ENCODE measurements around the gene DDX1.
A peak's percentile ranks its signal among the peaks of the same experiment; 100 is the strongest.

The DDX1 gene

DNA sequence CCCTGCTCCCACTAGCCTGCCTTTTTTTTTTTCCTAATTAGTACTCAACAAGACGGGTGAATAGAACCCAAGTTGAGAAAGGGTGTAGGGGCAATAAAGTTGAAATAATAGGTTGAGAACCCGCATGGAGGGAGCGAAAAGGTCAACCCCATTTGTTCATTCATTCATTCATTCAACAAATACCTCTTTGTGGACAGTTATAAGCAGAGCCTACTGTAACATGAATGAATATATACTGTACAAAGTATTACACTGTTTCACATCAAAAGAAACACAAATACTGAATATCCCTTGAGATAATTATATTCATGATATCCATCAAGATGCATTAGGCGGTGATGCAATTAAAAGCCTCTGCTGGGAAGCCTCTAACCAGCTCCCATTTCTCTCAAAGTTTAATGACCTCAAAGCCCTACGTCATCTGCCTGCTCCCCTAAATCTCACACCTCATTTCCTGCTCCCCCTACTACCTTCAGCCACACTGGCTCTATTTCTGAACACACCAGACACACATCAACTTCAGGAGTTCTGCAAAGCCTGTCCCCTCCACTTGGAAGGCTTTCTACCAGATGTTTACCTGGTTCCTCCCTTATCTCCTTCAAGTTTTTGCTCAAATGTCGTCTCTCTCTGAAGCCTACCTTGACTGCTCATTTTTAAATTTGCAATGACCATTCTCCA is 29.2 kb upstream of the DDX1 start:
- DNase-seq (ENCODE audit: low read depth), result no peak

DNA sequence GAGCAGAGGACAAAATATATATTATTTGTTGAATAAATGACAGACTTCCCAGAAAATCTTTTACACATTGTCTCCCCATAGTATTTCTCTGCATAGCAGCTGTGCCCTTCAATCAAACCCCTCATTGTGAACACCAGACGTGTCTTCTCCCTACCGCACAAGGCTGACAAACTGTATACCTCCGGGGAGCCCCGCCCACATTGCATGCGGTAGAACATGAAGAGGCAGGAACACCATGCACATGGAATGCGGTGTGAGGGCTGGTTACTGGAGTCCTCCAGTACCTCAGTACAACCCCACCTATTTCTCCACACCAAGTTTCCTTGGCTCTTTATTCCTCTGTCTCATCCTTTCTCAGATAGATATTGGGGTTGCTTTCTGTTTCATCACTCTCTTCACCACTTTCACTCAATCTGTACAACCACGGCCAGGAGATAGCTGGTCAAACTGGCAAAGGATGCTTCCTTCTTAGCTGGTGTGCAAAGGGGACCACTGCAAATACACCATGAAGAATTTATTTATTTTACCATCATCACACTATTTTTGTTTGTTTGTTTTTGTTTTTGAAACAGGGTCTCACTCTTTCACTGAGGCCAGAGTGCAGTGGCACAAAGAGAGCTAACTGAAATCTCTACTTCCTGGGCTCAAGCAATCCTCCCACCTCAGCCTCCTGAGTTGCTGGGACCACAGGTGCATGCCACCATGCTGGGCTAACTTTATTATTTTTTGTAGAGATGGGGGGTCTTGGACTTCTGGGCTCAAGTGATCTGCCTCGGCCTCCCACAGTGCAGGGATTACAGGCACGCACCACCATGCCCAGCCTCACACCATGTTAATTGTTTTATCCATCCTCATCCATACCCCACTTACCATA is 28.2 kb upstream of the DDX1 start:
- DNase-seq (ENCODE audit: low read depth), result no peak

DNA sequence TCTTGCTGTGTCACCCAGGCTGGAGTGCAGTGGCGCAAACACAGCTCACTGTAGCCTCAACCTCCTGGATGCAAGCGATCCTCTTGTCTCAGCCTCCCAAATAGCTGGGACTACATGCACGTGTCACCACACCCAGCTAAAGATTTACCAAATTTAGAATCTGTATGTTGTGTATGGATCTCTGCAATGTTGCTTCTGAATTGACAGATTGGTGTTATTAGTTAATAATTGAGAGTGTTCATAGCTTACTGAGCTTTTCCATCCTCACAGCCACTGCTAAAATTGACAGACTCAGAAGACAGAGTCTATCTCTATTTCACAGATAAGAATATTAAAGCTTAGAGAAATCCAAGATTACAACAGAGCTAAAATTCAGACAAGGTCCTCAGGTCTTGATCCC is 26.3 kb upstream of the DDX1 start:
- DNase-seq (ENCODE audit: low read depth), result no peak

DNA sequence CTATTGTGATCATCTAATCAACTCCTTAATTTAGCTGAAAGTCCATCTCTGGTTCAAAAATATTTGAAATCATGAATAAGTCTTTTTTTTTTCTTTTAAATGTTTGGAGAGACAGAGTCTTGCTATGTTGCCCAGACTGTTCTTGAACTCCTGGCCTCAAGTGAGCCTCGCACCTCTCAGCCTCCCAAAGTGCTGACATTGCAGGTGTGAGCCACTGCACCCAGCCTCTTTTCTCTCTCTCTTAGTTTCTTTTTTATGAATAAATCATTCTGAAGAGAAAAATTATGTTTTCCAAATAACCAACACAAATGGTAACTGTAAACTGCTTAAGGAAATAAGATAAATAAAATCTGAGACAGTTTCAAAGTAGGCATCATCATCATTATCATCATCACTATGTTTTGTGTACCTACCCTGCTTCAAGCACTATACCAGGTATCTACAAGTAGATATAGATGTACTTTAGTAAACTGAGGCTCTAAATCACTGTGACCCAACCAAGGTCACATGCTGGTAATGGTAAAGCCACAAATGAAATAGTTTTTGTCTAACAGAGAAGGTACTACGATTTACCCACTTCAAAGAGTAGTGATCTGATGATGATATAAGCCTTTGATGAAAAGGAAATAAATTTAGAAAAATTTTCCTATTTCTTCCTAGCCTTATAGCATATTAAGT is 25.5 kb upstream of the DDX1 start:
- no peak for DNase-seq (ENCODE audit: low read depth)

DNA sequence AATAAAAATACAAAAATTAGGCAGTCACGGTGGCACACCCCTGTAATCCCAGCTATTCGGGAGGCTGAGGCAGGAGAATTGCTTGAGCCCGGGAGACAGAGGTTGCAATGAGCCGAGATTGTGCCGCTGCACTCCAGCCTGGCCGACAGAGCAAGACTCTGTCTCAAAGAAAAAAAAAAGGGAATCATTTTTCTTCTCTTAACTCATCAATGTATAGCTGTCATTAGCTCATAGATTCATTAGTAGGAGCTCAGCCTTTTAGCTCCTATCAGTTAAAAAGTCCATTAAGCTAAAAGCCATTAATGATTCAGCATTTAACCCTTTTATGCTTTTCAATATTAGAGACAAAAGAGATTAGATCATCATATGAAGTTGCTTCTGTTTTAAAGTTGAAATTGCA is 24.8 kb upstream of the DDX1 start:
- DNase-seq (ENCODE audit: low read depth), result no peak

DNA sequence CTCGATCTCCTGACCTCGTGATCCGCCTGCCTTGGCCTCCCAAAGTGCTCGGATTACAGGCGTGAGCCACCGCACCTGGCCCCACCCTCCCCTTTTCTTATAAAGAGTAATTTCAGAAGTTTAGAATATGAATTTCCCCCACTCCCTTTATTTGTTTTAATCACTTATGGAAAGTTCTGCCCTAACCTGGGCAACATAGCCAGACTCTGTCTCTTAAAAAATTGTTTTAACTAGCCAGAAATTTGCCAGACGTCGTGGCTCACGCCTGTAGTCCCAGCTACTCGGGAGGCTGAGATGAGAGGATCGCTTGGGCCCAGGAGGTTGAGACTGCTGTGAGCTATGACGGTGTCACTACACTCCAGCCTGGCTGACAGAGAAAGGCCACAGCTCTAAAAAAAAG is 22.8 kb upstream of the DDX1 start:
- no peak for DNase-seq (ENCODE audit: low read depth)

DNA sequence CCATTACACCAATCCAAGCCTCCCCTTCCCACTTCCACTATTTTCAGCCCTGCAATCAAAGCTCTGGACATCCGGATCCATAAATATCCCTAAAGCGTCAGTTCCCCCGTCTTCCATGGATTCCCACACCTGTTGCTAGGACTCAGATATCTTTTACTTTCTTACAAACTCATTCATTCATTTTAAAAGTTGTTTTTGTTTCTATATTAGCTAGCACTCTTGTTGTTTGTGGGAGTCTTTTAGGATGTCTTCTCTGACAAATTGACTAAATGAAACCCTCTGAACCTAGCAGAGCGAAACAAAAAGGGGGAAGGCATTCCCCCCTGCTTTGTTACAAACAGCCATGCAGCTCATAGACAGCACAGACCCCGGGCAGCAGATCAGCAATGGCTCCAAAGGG is 21.6 kb upstream of the DDX1 start:
- DNase-seq (ENCODE audit: low read depth), result no peak

DNA sequence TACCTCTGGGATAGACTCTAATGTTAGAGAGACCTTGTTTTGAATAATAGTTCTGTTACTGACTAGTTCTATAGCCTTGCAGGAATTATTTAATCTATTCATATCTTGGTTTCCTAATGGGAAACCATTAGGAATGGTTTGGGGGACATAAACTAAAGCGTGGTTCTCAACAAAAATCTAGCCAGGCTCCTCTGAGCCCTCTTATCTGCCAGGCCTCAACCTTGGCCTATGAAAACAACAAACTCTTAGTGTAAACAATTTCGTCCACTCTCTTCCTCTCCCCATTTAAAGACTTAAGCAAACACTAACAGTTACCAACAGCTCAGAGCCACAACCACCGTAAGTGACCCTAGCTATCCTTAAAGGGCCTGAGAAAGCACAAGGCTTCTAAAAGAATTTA is 19.9 kb upstream of the DDX1 start:
- no peak for DNase-seq (ENCODE audit: low read depth)

DNA sequence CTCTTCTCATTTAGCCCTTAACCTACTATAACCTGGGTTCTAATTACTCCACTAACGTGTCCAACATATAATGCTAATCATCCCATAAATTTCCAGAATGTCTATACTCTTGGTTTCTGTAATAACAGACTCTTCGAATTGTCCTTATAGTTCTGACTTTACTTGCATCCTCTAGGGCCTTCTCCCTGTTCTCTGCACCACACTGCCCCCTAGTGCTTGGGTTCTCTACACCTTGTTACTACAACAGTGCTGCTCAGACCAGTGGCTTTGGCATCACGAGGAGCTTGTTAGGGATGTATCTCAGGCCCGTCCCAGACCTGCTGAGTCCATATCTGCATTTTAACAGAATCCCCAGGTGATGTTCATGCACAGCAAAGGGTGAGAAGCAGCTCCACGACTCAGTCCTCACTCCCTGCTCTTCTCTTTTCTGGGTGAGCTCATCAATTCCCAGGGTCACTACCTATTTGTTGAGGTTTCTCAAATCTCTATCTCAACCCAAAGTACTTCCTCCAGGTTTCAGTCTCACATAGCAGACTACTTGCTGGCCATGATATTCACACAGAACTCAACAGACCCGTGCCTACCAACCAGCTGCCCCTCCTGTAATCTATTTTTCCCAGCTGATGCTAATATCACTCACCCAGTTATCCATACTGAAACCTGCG is 14.5 kb upstream of the DDX1 start:
- peak; percentile 34 for DNase-seq (ENCODE audit: low read depth)

DNA sequence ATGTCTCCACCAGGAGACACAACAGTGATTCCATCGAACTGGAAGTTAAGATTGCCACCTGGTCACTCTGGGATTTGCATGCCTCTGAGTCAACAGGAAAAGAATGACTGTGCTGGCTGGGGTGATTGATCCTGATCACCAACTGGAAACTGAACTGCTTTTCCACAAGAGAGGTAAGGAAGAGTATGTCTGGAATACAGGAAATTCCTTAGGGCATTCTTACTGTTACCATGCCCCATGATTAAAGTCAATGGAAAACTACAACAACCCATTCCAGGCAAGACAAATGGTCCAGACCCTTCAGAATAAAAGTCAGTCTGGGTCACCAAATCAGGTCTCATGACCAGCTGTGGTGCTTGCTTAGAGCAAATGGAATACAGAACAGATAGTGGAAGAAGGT is 12.0 kb upstream of the DDX1 start:
- DNase-seq (ENCODE audit: low read depth), result no peak

DNA sequence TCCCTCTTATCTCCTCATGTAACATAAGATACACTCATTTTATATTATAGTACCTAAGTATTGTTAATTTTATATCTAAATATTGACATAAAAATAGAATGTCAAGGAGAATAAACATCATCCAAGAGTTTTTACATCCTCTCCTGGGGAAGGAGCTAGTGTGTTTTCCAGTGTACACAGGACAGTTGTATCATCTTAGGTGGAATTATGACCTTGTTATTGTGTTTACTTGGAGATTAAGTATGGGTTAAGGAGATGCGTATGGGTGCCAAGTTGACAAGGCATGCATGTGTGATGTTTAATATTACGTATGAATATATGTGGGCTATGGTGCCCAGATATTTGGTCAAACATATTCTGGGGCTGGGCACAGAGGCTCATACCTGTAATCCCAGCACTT is 11.2 kb upstream of the DDX1 start:
- no peak for DNase-seq (ENCODE audit: low read depth)

DNA sequence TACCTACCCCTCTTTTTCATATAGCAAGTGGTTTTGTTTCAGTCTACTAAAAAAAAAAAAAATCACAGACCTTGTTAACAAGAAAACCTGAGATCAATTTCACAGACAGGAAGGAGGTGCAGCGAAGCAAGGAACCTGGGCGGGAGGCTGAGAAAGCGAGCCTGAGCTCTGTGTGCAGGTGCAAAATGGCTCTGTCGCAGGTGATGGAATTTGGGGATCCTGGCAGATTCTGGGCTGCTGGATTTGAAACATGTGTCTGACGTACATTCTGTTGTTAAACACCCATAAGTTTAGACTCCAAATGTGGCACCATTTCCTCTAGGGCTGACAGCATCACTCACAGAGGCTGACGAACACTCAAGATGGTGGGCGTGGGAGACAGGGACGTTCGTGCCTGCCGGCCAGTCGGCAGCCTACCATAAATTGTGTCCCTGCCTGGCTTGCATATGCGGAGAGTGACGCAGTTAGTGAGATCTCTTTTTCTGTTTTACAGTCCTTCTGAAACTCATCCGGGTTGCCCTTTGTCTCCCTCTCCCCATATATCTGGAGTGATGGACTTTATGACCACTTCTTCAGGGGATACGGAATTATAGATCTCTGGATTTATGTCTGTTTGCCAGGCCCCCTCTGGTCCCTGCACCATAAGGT is 8.8 kb upstream of the DDX1 start:
- no peak for DNase-seq (ENCODE audit: low read depth)

DNA sequence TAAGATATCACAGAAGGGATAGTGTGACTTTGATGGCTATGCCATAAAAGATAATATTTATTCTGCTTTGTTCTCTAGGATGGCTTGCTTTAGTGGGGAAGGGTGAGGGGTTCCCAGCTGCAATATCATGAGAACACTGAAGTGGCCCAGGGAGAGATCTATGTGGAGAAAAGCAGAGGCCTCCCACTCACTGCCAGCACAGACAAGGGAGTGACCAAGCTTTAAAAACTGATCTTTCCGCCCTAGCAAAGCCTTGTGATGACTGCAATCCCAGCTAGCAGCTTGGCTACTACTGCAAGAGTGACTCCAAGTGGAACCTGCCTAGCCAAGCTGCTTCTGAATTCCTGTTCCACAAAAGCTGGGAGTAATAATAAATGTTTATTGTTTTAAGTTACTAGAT is 7.8 kb upstream of the DDX1 start:
- no peak for DNase-seq (ENCODE audit: low read depth)

DNA sequence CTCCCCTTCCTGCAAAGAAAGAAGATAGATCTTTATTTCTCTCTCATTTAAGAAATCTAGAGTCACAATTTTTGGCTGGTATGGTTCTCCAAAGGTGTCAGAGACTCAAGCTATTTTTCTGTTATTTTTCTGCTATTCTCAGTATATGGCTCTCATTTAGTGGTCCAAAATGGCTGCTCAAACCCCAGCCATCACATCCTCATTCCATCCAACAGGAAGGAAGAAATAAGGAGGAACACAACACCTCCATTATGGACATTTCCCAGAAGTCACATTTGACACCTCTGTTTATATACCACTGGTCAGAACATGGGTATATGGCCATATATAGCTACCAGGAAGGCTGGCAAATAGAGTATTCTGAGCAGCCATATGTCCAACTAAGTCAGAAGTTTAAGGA is 7.4 kb upstream of the DDX1 start:
- DNase-seq (ENCODE audit: low read depth), result no peak

DNA sequence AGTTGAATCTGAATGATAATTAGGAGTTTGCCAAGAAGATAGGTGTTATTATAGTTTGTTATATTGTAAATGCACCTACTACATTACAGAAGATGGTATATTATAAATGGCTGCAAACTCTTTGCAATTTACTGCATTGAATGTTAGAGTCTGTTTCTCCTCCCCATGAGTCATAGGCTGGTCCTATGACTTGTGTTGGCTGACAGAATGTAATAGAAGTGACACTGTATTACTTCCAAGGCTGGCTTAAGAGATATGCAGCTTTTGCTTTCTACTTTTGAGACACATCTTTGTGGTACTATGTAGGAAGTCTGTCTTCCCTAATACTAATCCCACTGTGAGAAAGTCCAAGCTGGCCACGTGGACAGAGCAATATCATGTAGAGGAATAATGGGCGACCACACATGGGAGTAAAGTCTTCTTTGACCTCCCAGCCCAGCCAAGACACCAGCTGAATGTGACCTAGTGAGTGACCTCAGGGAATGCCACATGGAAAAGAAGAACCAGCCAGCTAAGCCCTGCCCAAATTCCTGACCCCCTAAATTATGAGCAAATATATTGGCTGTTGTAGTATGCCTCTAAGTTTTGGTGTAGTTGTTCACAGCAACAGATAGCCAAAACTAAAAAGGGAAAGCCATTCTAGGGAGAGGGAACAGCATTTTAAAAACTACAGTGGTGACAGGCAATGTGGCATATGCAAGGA is 6.8 kb upstream of the DDX1 start:
- DNase-seq (ENCODE audit: low read depth), result no peak

DNA sequence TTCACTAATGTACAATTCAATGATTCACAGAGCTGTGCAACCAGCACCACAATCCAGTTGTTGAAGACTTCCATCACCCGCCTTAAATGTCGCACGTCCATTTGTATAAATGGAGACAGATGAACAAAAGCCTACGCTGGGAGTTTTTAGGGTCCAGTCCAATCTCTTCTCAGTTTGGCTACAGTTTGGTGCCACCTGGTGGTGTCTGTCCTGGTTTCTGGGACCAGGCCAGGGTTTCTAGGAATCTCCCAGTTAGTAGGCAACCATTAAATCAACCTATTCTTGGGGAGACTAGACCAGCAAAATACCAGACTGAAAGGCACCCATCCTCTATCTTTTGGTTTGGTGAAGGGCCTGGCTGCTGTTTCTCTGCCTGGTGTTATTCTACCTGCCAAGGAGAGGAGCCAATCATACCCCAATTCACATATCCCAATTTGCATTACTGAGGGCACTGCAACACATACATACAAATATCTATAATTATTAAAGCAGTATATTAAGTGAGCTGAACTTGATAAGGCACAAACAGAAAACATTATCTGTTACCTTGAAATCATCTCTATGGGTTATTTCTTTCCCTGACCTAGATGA is 3.2 kb upstream of the DDX1 start:
- DNase-seq (ENCODE audit: low read depth), result no peak

DNA sequence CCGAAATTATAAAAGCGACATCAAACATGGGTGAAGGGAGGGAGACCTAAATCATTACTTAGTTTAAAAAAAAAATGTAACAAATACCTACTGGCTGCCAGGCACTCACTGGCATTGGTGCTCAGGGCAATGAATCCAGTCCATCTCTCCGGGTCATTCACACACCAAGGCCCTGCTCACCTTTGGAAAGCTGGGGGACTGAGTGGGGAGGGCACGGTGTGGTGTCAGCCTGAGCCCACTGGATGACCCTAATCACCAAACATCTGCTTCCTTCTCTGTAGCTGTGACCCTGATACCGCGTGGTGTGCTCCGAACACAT is 336 bp upstream of the DDX1 start:
- DNase-seq (ENCODE audit: low read depth), result no peak

DNA sequence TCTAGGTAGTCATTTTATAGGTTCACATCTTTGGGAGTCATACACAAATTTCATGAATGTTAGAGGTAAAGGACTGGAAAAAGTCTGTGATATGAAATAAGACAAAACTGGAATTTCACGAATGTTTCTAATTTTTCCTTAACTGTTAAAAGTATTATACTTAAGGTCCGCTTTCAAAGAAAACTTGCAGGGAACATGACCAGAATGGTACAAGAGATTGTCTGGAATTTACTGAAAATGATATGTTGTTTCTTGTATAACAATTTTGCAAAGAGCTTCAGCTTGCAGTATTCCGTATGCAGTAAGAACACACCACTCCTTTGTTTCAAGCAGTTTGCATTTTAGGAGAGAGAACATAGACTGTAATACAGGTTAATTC is 1.6 kb downstream of the DDX1 start:
- DNase-seq (ENCODE audit: low read depth), result no peak

DNA sequence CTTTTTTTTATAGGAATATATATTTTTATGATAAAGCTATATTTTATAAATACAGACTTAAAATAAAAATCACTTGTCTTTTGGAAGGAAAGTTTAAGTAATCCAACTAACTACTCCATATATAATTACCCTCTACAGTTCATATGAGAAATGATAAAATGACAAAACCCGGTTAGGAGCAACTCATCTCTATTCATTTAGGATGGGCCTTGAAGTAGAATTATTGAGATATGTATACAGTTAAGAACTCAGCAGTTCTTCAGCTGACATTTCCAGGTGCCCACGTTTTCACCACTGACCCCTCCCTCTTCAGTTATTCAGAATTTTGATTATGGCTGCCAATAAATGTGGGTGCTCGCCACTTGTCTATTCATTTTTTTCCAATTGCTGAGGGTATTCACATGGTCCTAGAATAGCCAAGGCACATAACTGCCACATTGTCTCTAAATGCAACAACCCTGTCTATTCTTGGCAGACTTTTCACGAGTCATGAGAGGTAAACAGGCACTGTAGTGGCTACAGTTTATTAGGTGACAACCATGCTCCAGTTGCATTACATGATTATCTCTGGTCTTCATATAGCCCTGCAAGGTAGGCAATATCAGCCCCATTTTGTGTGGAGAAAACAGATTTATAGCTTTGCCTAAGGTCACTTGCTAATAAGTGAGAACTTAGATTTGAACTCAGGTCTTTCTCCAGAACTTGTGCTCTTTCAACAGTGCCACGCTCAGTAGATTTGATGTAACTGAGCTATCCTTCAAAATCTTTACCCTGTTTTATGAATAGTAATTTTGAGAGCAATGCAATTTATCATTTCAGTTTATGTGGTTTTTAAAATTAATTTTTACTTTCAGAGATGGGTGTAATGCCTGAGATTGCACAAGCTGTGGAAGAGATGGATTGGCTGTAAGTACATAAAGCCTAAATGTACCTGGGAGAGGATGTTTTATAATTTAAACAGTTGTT is 2.9 kb downstream of the DDX1 start:
- no peak for DNase-seq (ENCODE audit: low read depth)

DNA sequence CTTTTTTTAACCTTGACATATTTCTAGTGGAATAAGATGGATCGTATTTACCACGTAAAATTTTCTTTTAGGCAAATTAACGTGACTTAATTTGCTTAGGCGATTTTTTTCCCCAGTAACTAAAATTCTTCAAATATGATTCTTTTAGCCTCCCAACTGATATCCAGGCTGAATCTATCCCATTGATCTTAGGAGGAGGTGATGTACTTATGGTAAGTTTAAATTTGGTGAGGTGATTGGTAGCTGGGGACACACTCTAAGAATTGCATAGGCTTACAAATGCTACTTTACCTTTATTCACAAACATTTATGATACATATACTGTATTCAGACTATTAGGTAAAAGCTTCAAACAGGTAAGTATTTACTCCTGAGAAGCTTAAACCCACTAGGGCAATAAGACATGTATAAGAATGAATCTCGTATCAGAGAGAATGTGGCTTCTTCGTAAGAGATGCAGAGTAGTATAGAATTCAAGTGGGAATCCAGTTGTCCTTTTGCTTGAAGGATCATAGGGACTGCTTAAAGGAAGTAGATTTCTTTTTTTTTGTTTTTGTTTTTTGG is 3.8 kb downstream of the DDX1 start:
- no peak for DNase-seq (ENCODE audit: low read depth)
